RWPE1 (cell line): ENCODE results near the gene TMEM100.

Experiments
- CTCF ChIA-PET: fragments of 350-600 bp; sonication (Branson Sonifier 250); formaldehyde crosslinking; extraction: SDS; loops from one replicate; lab custom pipeline; 2021; lab: Yijun Ruan, JAX
- POLR2A ChIA-PET: fragments of 400-600 bp; formaldehyde crosslinking; extraction: SDS; loops from one replicate; lab custom pipeline; 2020; ENCODE audit warnings: antibody characterized with exemption; ENCODE audit not compliant: low non-redundant PET; lab: Yijun Ruan, JAX
- DNase-seq: peaks from one replicate; pipeline ENCODE4 v3.0.0; 2012; ENCODE audit warnings: low spot score
- H3K27ac ChIP-seq: fragments of 450-650 bp; 2 replicates; pipeline ENCODE4 v1.5.1; 2017
- CTCF ChIP-seq: fragments of 450-650 bp; conservative IDR thresholded peaks from 2 replicates; pipeline ENCODE4 v1.5.1; 2017; ENCODE audit warnings: low read depth, mild to moderate bottlenecking

The TMEM100 gene

GRCh38 chr17:55683550-55684315 lies 38.9 kb downstream of the TMEM100 start:
- TF ChIP-seq CTCF = no peak
- no peak for DNase-seq
- no peak overlapping the region for H3K27ac ChIP-seq
- CTCF ChIA-PET = no interaction called here
- POLR2A ChIA-PET = no interaction called here

- POLR2A ChIA-PET = no interaction called here
- H3K27ac ChIP-seq = no peak overlapping the region
- DNase-seq = no peak
- no peak for TF ChIP-seq CTCF
- CTCF ChIA-PET = no interaction called here
These were observed 41.3 kb downstream of the TMEM100 start for GRCh38 chr17:55681342-55681700.

- TF ChIP-seq CTCF = no peak
- ChIA-PET CTCF (no interaction called here), POLR2A (no interaction called here)
- H3K27ac ChIP-seq = no peak overlapping the region
- DNase-seq = no peak
These were observed 41.9 kb downstream of the TMEM100 start for GRCh38 chr17:55680686-55681341.

DNA sequence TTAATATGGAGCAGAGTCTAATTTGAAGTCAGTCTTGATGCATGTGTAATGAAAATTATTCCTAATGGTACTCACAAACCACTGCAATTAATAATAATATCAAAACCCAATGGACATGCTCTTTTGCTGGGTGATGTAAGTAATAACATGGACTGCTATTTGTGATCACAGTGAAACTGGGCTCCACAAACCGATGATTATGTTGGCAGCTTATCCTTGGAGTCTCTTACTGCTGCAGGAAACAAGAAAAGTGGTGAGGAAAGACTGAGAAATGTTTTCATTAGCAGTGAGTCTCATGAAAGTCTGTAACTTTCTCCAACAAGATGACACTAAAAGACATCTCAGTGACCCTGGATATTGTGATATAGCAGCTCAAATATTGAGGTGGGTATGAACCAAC lies 45.2 kb downstream of the TMEM100 start:
- ChIA-PET POLR2A (no interaction called here), CTCF (no interaction called here)
- TF ChIP-seq CTCF = no peak
- H3K27ac ChIP-seq = no peak overlapping the region
- DNase-seq = no peak

- CTCF ChIA-PET = no interaction called here
- H3K27ac ChIP-seq = no peak overlapping the region
- POLR2A ChIA-PET = no interaction called here
- no peak for TF ChIP-seq CTCF
- DNase-seq = no peak
These were observed 46.4 kb downstream of the TMEM100 start for GRCh38 chr17:55676274-55676673.

DNA sequence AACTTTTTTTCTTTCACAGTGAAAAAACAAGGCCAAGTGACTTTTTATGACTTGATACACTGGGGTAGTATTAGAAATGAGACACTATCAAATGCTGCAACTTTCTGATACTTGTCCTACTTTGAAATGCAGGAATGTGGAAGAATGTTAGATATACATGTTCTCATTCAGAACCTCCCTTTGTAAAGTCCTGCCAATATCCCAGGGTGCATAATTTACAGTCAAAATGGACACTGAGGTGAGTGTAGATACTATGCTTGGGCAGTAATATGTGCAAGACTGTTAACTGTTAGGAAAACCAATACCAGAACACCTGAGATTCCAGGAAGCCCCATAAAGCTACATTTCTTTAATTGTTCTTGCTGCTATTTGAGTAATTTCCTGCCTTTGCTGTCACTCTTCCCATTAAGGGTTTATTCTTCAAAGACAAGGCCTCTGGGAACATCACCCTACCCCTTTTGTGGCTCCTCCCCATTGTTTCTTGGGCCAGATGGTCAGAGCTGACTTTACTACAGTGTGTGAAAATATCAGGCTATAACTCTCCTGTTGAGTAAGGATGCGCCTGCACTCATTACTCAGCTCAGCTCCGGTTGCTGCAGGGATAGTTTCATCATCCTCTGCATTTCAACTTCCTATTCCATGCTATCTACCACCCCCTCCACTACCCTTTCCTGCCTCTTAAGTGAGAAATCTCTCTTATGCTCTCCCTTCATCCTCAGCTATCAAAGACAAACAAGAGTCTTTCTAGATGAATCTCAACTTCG lies 48.7 kb downstream of the TMEM100 start:
- TF ChIP-seq CTCF = no peak
- DNase-seq = no peak
- ChIA-PET POLR2A (no interaction called here), CTCF (interaction anchor here (0.5 kb wide), 1 partner anchor 698 kb away, joined by 4 read pairs; no protein-coding TSS in a partner anchor)
- no peak overlapping the region for H3K27ac ChIP-seq
